GM21381 (cell line): ENCODE data around the gene SLC24A4.
"Not testable (repeated sequence)": the region's sequence is repeated elsewhere in the genome, so short reads cannot be mapped to it uniquely, and the experiment has no call there.

Experiments
- ATAC-seq: cut with Tn5 transposase; IDR thresholded peaks from one replicate; pipeline ENCODE4 v1.9.1; 2021; ENCODE audit warnings: mild to moderate bottlenecking, moderate library complexity; ENCODE audit not compliant: unreplicated experiment

Gene SLC24A4

DNA sequence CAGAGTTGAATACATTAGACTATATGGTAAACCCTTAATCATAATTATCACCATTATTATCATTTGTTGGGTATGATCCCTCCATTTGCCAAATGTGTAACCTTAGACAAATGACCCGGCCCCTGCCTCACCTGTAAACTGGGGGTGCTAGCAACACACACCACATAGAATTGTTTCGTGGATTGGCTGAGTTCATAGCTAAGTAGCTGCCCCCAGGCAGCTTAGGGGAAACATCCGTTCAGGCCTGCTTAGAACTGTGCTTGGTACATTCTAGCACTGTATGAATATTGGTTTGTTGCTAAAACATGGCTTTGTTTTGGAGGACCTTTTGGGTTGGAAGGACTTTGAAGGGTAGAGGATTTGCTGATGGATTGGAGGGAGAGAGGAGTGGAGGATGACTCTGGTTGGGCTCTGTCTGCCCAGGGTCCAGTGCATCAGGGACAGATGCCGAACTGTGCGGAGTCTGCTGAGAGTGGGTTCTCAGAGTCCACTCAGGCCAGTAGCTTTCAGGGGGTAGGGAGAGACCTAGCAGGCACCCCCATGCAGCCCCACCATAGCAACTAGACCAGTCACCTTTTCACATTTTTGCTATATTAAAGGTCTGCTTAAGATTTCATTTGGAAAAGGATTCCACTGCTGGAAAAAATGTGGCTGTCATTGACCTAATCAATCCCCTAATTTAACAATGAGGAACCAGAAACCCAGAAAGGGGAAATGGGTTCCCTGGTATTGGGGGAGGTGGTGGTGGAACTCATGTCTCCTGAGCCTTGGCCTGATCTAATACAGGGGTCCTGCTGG lies 192.8 kb downstream of the SLC24A4 start:
- no peak for ATAC-seq

GRCh38 chr14:92516344-92516965 lies 193.5 kb downstream of the SLC24A4 start:
- ATAC-seq = no peak

DNA sequence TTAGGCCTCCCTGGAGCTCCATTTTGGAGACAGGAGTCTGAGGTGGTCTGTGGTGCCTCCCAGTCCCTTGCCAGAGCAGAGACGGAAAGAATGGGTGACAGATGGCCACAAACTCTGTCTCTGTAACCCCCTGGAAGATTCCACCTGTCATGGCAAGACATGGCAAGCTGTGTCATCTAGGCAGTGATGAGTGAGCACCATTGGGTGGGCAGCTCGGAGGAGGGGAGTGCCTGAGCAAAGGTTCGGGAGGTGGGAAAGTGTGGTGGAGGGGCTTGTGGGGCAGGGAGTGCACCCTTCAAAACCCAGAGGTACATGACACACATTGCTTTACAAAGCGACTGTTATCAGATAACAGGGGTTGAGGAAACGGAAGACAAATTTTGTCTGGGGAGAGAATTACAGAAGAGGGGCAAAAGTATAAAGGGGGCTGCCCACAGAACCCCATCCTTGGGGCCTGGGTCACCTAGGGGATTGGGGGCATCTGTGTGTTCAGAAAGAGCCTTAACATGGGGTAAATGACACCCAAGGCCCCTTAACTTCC lies 194.1 kb downstream of the SLC24A4 start:
- ATAC-seq = no peak

GRCh38 chr14:92517761-92518160 lies 194.8 kb downstream of the SLC24A4 start:
- no peak for ATAC-seq

DNA sequence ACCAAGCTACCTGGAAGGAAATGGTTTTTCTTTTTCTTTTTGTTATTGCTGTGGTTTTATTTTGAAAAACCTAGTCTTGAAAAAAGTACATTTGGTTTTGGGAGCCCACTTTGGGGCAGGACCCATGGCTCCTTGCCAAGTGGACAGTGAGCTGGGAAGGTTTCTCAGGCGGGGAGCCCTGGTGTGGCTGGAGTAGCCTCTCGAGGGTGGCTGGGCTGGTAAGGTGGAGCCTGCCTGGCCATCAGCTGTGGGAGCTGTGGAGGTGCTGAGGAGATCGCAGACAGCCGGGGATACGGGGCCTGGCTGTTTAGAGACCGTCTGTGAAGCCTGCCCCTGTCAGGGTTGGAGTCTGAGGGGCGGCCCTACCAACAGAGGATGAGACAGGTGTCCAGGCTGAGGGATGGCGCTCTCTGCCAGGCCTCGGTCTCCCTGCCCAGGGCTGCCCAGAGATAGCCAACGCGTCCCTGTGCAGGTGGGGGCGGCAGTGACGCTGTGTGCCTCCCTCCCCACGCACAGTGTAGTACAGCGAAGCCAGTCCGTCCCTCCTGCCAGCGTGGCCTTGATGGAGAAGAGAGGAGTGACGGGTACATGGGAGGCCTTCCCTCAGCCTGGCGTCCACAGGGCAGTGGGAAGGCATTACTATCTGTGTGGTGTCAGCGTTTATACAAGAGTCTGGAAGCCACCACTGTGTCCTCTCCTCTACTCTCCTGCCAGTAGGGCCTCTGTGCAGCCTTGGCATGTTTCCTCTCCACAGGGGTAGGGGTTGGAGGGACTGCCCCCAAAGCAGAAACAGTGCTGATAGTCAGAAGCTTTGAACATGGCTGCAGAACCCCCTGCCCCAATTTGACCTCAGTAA lies 196.5 kb downstream of the SLC24A4 start:
- ATAC-seq = no peak

- ATAC-seq = peak; percentile 71
Measured at GRCh38 chr14:92520102-92521057, 197.4 kb downstream of the SLC24A4 start.

DNA sequence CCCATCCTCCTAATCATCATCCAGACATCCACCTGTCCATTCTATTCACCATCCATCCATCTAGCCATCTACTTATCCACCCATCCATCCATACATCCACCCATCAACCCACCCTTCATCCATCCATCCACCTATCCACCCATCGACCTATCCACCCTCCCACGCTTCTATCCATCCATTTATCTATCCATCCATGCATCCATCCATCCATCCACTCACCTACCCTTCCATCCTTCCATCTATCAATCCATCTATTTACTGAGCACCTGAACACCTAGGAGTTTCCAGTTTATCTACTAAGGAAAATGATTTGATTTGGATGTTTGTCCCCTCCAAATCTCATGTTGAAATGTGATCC lies 198.1 kb downstream of the SLC24A4 start:
- ATAC-seq = no peak

- no peak for ATAC-seq
Measured at GRCh38 chr14:92523752-92524151, 200.8 kb downstream of the SLC24A4 start.

DNA sequence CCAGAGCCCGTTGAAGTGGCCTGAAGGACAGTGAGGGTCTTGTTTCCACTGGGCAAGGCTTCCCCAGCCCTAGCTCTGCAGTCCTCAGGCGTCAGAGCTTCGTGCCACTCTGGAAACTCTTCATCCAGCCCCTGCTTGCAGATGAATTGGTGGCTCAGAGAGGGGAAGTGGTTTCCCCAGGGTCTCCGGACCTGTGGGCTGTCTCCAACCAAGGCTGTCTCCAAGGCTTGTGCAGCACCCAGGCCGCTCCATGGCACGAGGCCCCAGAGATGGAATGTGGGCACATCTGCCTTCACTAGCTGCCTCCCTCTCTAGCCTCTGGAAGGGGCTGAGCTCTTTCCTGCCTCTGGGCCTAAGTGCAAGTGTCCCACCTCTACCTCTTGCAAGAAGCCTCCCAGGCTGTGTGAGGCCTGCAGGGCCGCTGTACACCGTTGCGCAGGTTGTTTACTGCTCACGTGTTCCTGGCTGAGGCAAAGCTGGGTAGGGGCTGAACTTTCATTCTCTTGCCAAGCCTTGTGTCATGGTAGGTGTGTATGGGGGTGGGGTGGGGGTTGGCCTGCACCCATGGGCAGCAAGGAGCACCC lies 201.7 kb downstream of the SLC24A4 start:
- no peak for ATAC-seq

GRCh38 chr14:92525322-92526095 lies 202.5 kb downstream of the SLC24A4 start:
- no peak for ATAC-seq

GRCh38 chr14:92527721-92528120 lies 204.8 kb downstream of the SLC24A4 start:
- no peak for ATAC-seq

DNA sequence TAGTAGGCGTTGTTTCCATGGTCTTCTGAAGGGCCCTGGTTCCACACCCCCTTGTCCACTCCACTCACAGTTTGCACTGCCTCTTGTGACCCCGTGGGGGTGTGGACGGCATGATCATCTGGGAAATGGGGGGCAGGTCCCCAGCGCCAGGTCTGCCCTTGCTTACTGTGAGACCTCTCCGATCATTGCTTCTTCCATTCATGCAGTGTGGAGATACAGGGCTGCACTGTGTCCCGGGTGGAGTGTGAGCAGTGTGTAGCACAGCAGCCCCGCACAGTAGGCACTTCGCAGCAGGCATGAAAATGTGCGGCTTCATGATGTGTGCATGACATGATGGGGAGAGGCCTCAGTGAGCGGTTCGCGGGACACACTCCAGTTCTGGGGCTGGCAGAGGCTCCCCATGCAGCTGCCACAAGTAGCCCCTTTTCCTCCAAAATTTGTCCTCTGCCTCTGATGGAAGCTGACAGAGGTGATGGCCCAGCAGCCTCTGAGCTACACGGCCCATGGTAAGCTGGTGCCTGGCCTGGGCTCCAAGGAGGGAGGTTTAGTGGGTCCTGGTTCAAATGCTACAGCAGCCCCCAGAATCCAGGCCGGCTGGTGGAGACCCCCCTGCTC lies 205.6 kb downstream of the SLC24A4 start:
- no peak for ATAC-seq

GRCh38 chr14:92529903-92530302 lies 206.9 kb downstream of the SLC24A4 start:
- ATAC-seq = no peak

GRCh38 chr14:92531106-92531873 lies 208.3 kb downstream of the SLC24A4 start:
- ATAC-seq = peak; percentile 59

- ATAC-seq = no peak
Measured at GRCh38 chr14:92532490-92533163, 209.7 kb downstream of the SLC24A4 start.

- ATAC-seq = no peak
Measured at GRCh38 chr14:92534932-92535643, 212.1 kb downstream of the SLC24A4 start.

DNA sequence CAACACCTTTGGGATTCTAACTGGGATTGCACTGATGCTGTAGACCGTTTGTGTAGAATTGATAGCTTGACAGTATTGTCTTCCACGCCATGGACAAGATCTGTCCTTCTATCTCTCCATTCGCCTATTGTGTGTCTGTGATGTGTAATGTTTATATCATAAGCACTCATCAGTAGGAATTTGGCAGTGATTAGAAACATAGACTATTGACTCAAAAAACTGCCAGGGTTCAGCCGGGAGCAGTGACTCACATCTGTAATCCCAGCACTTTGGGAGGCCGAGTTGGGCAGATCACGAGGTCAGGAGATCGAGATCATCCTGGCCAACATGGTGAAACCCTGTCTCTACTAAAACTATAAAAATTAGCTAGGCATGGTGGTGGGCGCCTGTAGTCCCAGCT lies 213.3 kb downstream of the SLC24A4 start:
- ATAC-seq = not testable (repeated sequence)
